A673 (cell line): Measurements from ENCODE around the gene AP1S3.

ENCODE experiments used
- CTCF ChIP-seq: fragments of 300-800, 200-600 bp; sonication (generic); conservative IDR thresholded peaks from 2 replicates; pipeline ENCODE4 v1.5.1; 2017; ENCODE audit warnings: low read depth, mild to moderate bottlenecking, antibody characterized with exemption, low read length, moderate library complexity, mixed read lengths
- EZH2 ChIP-seq: fragments of 200-600 bp; sonication (generic); IDR thresholded peaks from 2 replicates; pipeline ENCODE4 v1.6.1; 2017; ENCODE audit warnings: borderline replicate concordance, low read depth, mild to moderate bottlenecking, mixed read lengths, antibody characterized with exemption, low read length; ENCODE audit not compliant: poor library complexity, severe bottlenecking

GRCh38 chr2:223886726-223887125 is 49.3 kb upstream of the AP1S3 start:
- TF ChIP-seq CTCF (no peak), EZH2 (no peak)
